SK-N-SH (cell line): ENCODE results near the gene GOLGA3. TPM values are rescaled to one million over a fixed set of nuclear protein-coding genes. Genes with fewer than 3 reads are reported as not detected.

Experiments
- CTCF ChIA-PET: fragments of 300-600, 350-600 bp; formaldehyde crosslinking; extraction: SDS; loops from one replicate; lab custom pipeline; 2021; lab: Yijun Ruan, JAX
- POLR2A ChIA-PET: fragments of 350-600 bp; sonication (Branson Sonifier 250); formaldehyde crosslinking; extraction: SDS; loops from one replicate; lab custom pipeline; 2020; ENCODE audit warnings: antibody characterized with exemption, inconsistent platforms; lab: Yijun Ruan, JAX
- DNase-seq: peaks from one replicate; pipeline ENCODE4 v3.0.0; 2012
- H2AFZ ChIP-seq: fragments of 200-600 bp; sonication (generic); 2 replicates; pipeline ENCODE4 v1.8.1; 2016; ENCODE audit warnings: antibody characterized with exemption, mild to moderate bottlenecking, low read depth
- H3F3A ChIP-seq: fragments of 200-600 bp; sonication (generic); replicated peaks from 2 replicates; pipeline ENCODE3; 2016; ENCODE audit warnings: antibody characterized with exemption, mild to moderate bottlenecking; ENCODE audit not compliant: insufficient read depth
- H3K27ac ChIP-seq, 2 experiments: fragments of 200-500 bp in 1 of 2; fragments of 200-600 bp in 1 of 2; sonication (Bioruptor generic) in 1 of 2; sonication (generic), shearing (Covaris generic) in 1 of 2; 2 replicates each; pipeline versions ENCODE4 v1.5.1 to v1.6.1; 2014 to 2016; ENCODE audit warnings: low read depth in 2 of 2, inconsistent platforms in 1 of 2, low read length in 1 of 2, mild to moderate bottlenecking in 1 of 2, mixed read lengths in 1 of 2
- H3K27me3 ChIP-seq: fragments of 200-600 bp; sonication (generic), shearing (Covaris generic); 2 replicates; pipeline ENCODE4 v1.6.1; 2016; ENCODE audit warnings: mixed run types; ENCODE audit not compliant: insufficient read depth
- H3K36me3 ChIP-seq, 2 experiments: fragments of 200-500 bp in 1 of 2; fragments of 200-600 bp in 1 of 2; sonication (Bioruptor generic) in 1 of 2; sonication (generic) in 1 of 2; replicated peaks in 1 of 2; 2 replicates each; pipeline versions ENCODE3 to v1.5.1; 2014 to 2016; ENCODE audit warnings: low read length in 1 of 2, mild to moderate bottlenecking in 1 of 2; ENCODE audit not compliant: insufficient read depth in 2 of 2, control insufficient read depth in 1 of 2
- H3K4me1 ChIP-seq, 2 experiments: fragments of 200-500 bp in 1 of 2; fragments of 200-600 bp in 1 of 2; sonication (Bioruptor generic) in 1 of 2; sonication (generic), shearing (Covaris generic) in 1 of 2; 2 replicates each; pipeline versions ENCODE4 v1.5.1 to v1.6.1; 2014 to 2016; ENCODE audit warnings: low read depth in 1 of 2, low read length in 1 of 2, mixed run types in 1 of 2; ENCODE audit not compliant: insufficient read depth in 2 of 2, control insufficient read depth in 1 of 2
- H3K4me2 ChIP-seq: fragments of 200-600 bp; sonication (generic), shearing (Covaris generic); 2 replicates; pipeline ENCODE4 v1.6.1; 2017; ENCODE audit warnings: mixed run types
- H3K4me3 ChIP-seq, 2 experiments: fragments of 200-500 bp in 1 of 2; fragments of 200-600 bp in 1 of 2; sonication (Bioruptor generic) in 1 of 2; sonication (generic), shearing (Covaris generic) in 1 of 2; 2 replicates each; pipeline versions ENCODE4 v1.5.1 to v1.8.1; 2014 to 2016; ENCODE audit warnings: low read depth in 2 of 2, inconsistent platforms in 1 of 2, low read length in 1 of 2, mild to moderate bottlenecking in 1 of 2, mixed read lengths in 1 of 2, moderate library complexity in 1 of 2
- H3K79me2 ChIP-seq: fragments of 200-600 bp; sonication (generic); 2 replicates; pipeline ENCODE4 v1.8.1; 2017; ENCODE audit warnings: mild to moderate bottlenecking; ENCODE audit not compliant: insufficient read depth
- H3K9ac ChIP-seq: fragments of 200-600 bp; sonication (generic); 2 replicates; pipeline ENCODE4 v1.6.1; 2017; ENCODE audit warnings: mixed run types
- H3K9me2 ChIP-seq: fragments of 200-600 bp; sonication (generic); 2 replicates; pipeline ENCODE4 v1.6.1; 2017; ENCODE audit warnings: mixed run types
- H3K9me3 ChIP-seq: fragments of 200-600 bp; sonication (generic); 2 replicates; pipeline ENCODE4 v1.6.1; 2017; ENCODE audit warnings: mixed run types, mild to moderate bottlenecking, moderate library complexity
- H4K20me1 ChIP-seq: fragments of 200-600 bp; sonication (generic); 2 replicates; pipeline ENCODE4 v1.6.1; 2017; ENCODE audit warnings: mild to moderate bottlenecking, mixed run types; ENCODE audit not compliant: insufficient read depth
- EP300 ChIP-seq, 2 experiments: IDR thresholded peaks; 2 replicates each; pipeline versions ENCODE4 v1.4.0 to v1.6.1; 2012; ENCODE audit warnings: borderline replicate concordance in 1 of 2, low read depth in 1 of 2, low read length in 1 of 2
- EZH2phosphoT487 ChIP-seq: fragments of 200-600 bp; sonication (generic); IDR thresholded peaks from 2 replicates; pipeline ENCODE4 v1.6.1; 2017; ENCODE audit warnings: low read depth, mixed run types, mild to moderate bottlenecking, antibody characterized with exemption, moderate library complexity, borderline replicate concordance
- FOSL2 ChIP-seq: IDR thresholded peaks from 2 replicates; pipeline ENCODE4 v1.4.0; 2012; ENCODE audit warnings: low read depth, mild to moderate bottlenecking, moderate library complexity, borderline replicate concordance
- FOXJ3 ChIP-seq: sonication (generic); formaldehyde crosslinking; IDR thresholded peaks from 2 replicates; pipeline ENCODE4 v1.5.1; 2020; ENCODE audit warnings: mild to moderate bottlenecking, missing genetic modification reagents
- GABPA ChIP-seq: IDR thresholded peaks from 2 replicates; pipeline ENCODE4 v1.4.0; 2012; ENCODE audit warnings: low read depth, mild to moderate bottlenecking
- GATA2 ChIP-seq: sonication (generic); formaldehyde crosslinking; IDR thresholded peaks from 2 replicates; pipeline ENCODE4 v1.5.0; 2020; ENCODE audit warnings: mild to moderate bottlenecking, missing genetic modification reagents
- NFIC ChIP-seq: IDR thresholded peaks from 2 replicates; pipeline ENCODE4 v1.4.0; 2012; ENCODE audit warnings: borderline replicate concordance
- NRF1 ChIP-seq: IDR thresholded peaks from 2 replicates; pipeline ENCODE4 v1.6.1; 2012; ENCODE audit warnings: low read depth, mild to moderate bottlenecking, low read length
- POLR2AphosphoS5 ChIP-seq: IDR thresholded peaks from 2 replicates; pipeline ENCODE4 v1.6.1; 2012; ENCODE audit warnings: low read depth, low read length
- RCOR1 ChIP-seq: fragments of 150-350 bp; IDR thresholded peaks from 2 replicates; pipeline ENCODE4 v1.6.1; 2017; ENCODE audit warnings: antibody characterized with exemption, low read length
- RXRA ChIP-seq: IDR thresholded peaks from 2 replicates; pipeline ENCODE4 v1.4.0; 2012; ENCODE audit warnings: low read depth, mild to moderate bottlenecking, borderline replicate concordance
- SMC3 ChIP-seq: IDR thresholded peaks from 2 replicates; pipeline ENCODE4 v1.6.1; 2012; ENCODE audit warnings: low read depth, low read length, improper control_type of control experiment
- TAF1 ChIP-seq: IDR thresholded peaks from 2 replicates; pipeline ENCODE4 v1.6.1; 2012; ENCODE audit warnings: low read depth, mild to moderate bottlenecking, low read length, moderate library complexity, borderline replicate concordance
- TCF12 ChIP-seq: IDR thresholded peaks from 2 replicates; pipeline ENCODE4 v1.4.0; 2012
- TEAD4 ChIP-seq: IDR thresholded peaks from 2 replicates; pipeline ENCODE4 v1.4.0; 2012; ENCODE audit warnings: mild to moderate bottlenecking, borderline replicate concordance; ENCODE audit not compliant: insufficient read depth
- WGBS: methylation state at CpG from one replicate; pipeline ENCODE4 v1.1.6; 2017; ENCODE audit warnings: low lambda C conversion rate; 5-methylcytosine and 5-hydroxymethylcytosine counted together
- polyA plus RNA-seq, 3 experiments: library from polyadenylated mRNA; depleted of rRNA; stranded (reverse); fragments of >200 nt; gene quantifications; 2 replicates each; pipeline ENCODE4 v1.2.3, GENCODE V29; 2012
- TF ChIP-seq, protein P1 (sequence below): IDR thresholded peaks from 2 replicates; pipeline ENCODE4 v1.4.0; 2012; ENCODE audit warnings: low read depth, borderline replicate concordance
- TF ChIP-seq, protein P2 (sequence below): IDR thresholded peaks from 2 replicates; pipeline ENCODE4 v1.4.0; 2012; ENCODE audit warnings: low read depth
- TF ChIP-seq, protein P3 (sequence below): fragments of 200-600 bp; sonication (generic); IDR thresholded peaks from 2 replicates; pipeline ENCODE4 v1.6.1; 2017; ENCODE audit warnings: antibody characterized with exemption, mild to moderate bottlenecking, moderate library complexity

Gene GOLGA3
- polyA plus RNA-seq, 1 of the 3 experiments (the other 2 are of a cell fraction) = 16.9 TPM

DNA sequence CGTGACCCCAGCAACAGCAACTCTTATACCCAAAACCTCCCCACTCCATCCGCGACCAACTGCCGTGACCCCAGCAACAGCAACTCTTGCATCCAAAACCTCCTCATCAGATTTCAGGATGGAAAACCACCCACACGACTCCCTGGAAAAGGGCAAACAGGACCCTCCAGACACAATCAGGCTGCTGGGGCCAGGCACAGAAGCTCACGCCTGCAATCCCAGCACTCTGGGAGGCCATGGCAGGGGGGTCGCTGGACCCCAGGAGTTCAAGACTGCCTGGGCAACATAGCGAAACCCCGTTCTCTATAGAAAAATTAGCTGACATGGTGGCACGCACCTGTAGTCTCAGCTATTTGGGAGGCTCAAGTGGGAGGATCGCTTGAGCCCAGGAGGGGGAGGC is 98.3 kb downstream of the GOLGA3 start:
- ChIA-PET CTCF (interaction anchor here (0.9 to 1.1 kb wide), 2 partner anchors 32 to 38 kb away, joined by 3 read pairs; no protein-coding TSS in a partner anchor), POLR2A (interaction anchor here (0.8 kb wide), 1 partner anchor 20 kb away, joined by 3 read pairs; the partner anchor contains the start of gene PGAM5)
- peaks cover 0 to 4% of the 10 kb centered on the region in 2 experiments; a peak in 1 of 4 replicates for H3K4me1 ChIP-seq
- no peak overlapping the region for H3K4me2 ChIP-seq
- no peaks in the 10 kb centered on the region for H3K9me2 ChIP-seq
- no peak overlapping the region for H3K9ac ChIP-seq
- TF ChIP-seq FOXJ3 (no peak), TEAD4 (no peak), GATA2 (CRISPR knock-in tag) (no peak), NFIC (no peak), POLR2AphosphoS5 (no peak), FOSL2 (no peak)
- TF ChIP-seq, protein P1, sequence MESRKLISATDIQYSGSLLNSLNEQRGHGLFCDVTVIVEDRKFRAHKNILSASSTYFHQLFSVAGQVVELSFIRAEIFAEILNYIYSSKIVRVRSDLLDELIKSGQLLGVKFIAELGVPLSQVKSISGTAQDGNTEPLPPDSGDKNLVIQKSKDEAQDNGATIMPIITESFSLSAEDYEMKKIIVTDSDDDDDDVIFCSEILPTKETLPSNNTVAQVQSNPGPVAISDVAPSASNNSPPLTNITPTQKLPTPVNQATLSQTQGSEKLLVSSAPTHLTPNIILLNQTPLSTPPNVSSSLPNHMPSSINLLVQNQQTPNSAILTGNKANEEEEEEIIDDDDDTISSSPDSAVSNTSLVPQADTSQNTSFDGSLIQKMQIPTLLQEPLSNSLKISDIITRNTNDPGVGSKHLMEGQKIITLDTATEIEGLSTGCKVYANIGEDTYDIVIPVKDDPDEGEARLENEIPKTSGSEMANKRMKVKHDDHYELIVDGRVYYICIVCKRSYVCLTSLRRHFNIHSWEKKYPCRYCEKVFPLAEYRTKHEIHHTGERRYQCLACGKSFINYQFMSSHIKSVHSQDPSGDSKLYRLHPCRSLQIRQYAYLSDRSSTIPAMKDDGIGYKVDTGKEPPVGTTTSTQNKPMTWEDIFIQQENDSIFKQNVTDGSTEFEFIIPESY = no peak
- TF ChIP-seq, protein P2, sequence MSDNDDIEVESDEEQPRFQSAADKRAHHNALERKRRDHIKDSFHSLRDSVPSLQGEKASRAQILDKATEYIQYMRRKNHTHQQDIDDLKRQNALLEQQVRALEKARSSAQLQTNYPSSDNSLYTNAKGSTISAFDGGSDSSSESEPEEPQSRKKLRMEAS = no peak
- no peak overlapping the region for H2AFZ ChIP-seq
- no peak for DNase-seq
- H4K20me1 ChIP-seq = peaks cover 12% of the 10 kb centered on the region; the same call in 1 of the 2 replicates
- H3F3A ChIP-seq = peaks cover 24% of the 10 kb centered on the region
- H3K9me3 ChIP-seq = no peaks in the 10 kb centered on the region
- H3K36me3 ChIP-seq = peaks cover 59 to 70% of the 10 kb centered on the region in 2 experiments
- no peak overlapping the region for H3K27ac ChIP-seq
- H3K27me3 ChIP-seq = no peaks in the 10 kb centered on the region
- no peak overlapping the region for H3K4me3 ChIP-seq
- 96% methylated on average over 8 of the region's 11 CpGs for WGBS
- H3K79me2 ChIP-seq = peaks cover 25% of the 10 kb centered on the region; the same call in 1 of the 2 replicates

DNA sequence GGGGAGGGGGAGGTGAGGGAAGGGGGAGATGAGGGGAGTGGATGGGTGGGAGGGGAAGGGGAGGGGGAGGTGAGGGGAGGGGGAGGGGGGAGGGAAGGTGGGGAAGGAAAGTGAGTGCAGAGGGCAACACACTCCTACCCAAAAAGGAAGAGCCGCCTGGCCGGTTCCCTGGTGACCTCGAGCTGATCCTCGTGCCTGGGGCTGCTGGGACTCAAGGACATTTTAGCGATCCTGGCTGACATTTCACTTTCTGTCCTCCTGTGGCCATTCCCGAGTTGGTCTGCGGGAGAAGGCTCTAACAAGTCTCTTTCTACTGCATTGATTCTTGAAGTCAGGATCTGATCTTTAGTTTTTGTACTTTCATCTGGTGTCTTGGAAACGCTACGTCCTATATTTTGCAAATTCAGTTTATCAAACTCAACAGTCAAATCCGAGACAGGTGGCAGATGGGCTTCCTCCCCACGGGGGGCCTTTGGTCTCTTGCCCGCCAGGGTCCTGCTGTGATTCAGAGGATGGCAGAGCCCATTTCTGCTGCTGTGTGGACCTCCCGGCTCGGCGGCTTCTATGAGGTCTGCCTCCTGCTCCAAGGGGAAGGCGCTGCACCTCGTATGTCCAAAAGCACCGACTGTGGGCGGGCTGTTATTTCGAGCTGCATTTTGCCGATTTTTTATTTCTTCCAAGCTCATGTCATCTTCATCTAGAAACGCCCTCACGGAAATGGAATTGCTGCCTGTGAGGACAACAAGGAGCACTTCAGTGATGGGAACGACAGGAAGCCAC is 98.9 kb downstream of the GOLGA3 start:
- no peak overlapping the region for H3K4me2 ChIP-seq
- CTCF ChIA-PET = interaction anchor here (1.1 kb wide), 1 partner anchor 32 kb away, joined by 3 read pairs; no protein-coding TSS in a partner anchor
- POLR2A ChIA-PET = interaction anchor here (0.8 kb wide), 1 partner anchor 19 kb away, joined by 3 read pairs; the partner anchor contains the start of gene PGAM5
- H3K27me3 ChIP-seq = no peaks in the 10 kb centered on the region
- 86% methylated on average over 24 of the region's 24 CpGs for WGBS
- H3K79me2 ChIP-seq = peaks cover 28% of the 10 kb centered on the region; the same call in 1 of the 2 replicates
- peak; percentile 52 for DNase-seq
- TF ChIP-seq, protein P1 = no peak
- no peak for TF ChIP-seq RCOR1
- TF ChIP-seq TEAD4 = no peak
- TF ChIP-seq TAF1 = no peak
- no peak for TF ChIP-seq GABPA
- TF ChIP-seq, protein P3, sequence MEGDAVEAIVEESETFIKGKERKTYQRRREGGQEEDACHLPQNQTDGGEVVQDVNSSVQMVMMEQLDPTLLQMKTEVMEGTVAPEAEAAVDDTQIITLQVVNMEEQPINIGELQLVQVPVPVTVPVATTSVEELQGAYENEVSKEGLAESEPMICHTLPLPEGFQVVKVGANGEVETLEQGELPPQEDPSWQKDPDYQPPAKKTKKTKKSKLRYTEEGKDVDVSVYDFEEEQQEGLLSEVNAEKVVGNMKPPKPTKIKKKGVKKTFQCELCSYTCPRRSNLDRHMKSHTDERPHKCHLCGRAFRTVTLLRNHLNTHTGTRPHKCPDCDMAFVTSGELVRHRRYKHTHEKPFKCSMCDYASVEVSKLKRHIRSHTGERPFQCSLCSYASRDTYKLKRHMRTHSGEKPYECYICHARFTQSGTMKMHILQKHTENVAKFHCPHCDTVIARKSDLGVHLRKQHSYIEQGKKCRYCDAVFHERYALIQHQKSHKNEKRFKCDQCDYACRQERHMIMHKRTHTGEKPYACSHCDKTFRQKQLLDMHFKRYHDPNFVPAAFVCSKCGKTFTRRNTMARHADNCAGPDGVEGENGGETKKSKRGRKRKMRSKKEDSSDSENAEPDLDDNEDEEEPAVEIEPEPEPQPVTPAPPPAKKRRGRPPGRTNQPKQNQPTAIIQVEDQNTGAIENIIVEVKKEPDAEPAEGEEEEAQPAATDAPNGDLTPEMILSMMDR = no peak
- TF ChIP-seq EZH2phosphoT487 = no peak
- no peak for TF ChIP-seq NRF1
- TF ChIP-seq RXRA = no peak
- TF ChIP-seq TCF12 = no peak
- no peak for TF ChIP-seq SMC3
- no peak for TF ChIP-seq POLR2AphosphoS5
- no peak for TF ChIP-seq EP300 (IDR thresholded peaks at IDR 0.05; ENCODE audit: borderline replicate concordance in 1 of 2, low read depth in 1 of 2, low read length in 1 of 2)
- TF ChIP-seq NFIC = no peak
- H3K9me3 ChIP-seq = no peaks in the 10 kb centered on the region
- H3K9me2 ChIP-seq = no peaks in the 10 kb centered on the region
- H3F3A ChIP-seq = peaks cover 27% of the 10 kb centered on the region
- peaks cover 62 to 70% of the 10 kb centered on the region in 2 experiments for H3K36me3 ChIP-seq
- no peak overlapping the region for H2AFZ ChIP-seq
- no peak overlapping the region for H3K4me3 ChIP-seq
- H3K9ac ChIP-seq = no peak overlapping the region
- H3K27ac ChIP-seq = peak overlapping the region; percentile 18 to 39; a peak in 2 of 4 replicates
- peaks cover 12% of the 10 kb centered on the region; the same call in 1 of the 2 replicates for H4K20me1 ChIP-seq
- peaks cover 0 to 4% of the 10 kb centered on the region in 2 experiments; a peak in 1 of 4 replicates for H3K4me1 ChIP-seq
